GM19043 (cell line): ENCODE measurements around the gene PRTFDC1.
"Not testable (repeated sequence)": the region's sequence is repeated elsewhere in the genome, so short reads cannot be mapped to it uniquely, and the experiment has no call there.

Experiments
- ATAC-seq: cut with Tn5 transposase; IDR thresholded peaks from one replicate; pipeline ENCODE4 v1.9.1; 2021; ENCODE audit warnings: low read depth; ENCODE audit not compliant: unreplicated experiment

PRTFDC1 gene

DNA sequence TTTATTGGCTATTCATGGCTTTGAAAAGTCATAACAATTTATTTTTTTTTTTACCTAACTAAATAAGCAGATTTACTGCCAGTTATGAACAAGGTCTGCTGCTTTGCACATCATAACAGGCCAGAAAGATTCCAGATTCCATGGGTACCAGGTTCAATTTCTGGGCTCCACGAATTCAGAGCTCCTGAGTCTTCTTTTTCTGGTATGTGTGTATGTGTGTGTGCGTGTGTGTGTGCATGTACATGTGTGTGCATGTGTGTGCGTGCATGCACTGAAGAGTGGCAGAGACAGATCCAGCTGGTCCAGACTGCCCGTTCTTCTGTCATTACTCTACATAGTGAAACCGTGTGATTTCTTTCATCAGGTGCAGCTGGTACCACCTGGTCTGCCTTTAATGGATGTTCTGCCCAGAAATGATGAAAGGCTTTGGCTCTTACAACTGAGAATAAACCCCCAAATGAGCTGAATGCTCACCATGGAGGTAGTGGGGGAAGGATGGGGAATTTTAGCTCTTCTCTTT, 14.6 kb upstream of the PRTFDC1 start:
- no peak for ATAC-seq

GRCh38 chr10:24965051-24965450, 12.6 kb upstream of the PRTFDC1 start:
- ATAC-seq, result no peak

DNA sequence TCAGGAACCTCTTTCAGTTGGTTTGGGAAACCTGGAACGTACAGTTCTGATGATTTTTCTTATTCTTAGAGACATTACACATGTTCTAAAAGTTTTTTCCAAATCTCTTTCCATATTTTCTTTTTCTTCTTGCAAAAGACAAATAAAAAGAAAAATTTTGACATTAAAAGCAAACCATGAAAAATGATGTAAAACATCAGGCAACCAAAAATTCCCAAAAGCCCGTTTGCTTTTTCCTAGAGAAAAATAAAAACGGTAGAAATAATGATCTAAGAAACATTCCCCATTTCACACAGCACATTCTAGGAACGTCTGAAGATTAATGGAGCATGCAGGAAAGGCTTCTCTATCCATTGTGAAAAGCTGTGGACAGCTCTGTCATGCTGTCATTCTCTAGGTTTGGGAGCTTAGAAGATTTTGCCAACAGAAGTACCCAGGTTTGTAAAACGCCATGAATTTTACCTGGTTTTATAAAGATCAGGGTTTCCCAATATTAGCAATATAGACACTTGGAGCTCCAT, 11.2 kb upstream of the PRTFDC1 start:
- no peak for ATAC-seq

- ATAC-seq, result no peak
These were observed 10.6 kb upstream of the PRTFDC1 start for GRCh38 chr10:24962995-24963394.

GRCh38 chr10:24961582-24961981, 9.2 kb upstream of the PRTFDC1 start:
- no peak for ATAC-seq

- no peak for ATAC-seq
These were observed 7.0 kb upstream of the PRTFDC1 start for GRCh38 chr10:24959382-24959730.

GRCh38 chr10:24958721-24959381, 6.4 kb upstream of the PRTFDC1 start:
- no peak for ATAC-seq

DNA sequence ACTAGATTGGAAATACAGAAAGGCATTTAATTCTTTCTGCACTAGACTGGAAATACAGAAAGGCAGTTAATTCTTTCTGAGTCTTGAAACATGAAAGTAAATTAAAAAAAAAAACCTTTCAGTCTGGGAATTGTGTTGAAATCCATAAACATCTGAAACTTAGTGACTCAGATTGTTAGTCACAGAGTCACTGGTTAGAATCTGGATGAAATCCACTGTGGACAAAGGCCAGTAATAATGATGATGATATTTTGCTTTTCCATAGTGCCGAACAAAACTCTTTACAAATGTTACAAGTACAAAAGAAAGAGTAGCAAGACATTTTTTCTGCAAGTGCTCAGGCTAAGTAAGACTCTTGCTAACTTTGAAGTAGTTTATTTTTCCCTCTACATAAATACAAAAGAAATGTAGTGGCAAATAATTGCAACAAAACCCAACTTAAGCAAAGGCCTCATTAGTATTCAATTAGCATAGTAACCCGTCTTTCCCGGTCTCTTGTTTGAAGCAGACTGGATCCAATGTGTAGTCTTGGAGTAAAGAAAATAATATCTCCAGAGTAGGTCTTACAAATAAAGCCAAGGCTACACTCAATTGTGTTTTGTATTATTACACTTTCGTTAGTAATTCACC, 5.8 kb upstream of the PRTFDC1 start:
- no peak for ATAC-seq

- not testable (repeated sequence) for ATAC-seq
These were observed 5.2 kb upstream of the PRTFDC1 start for GRCh38 chr10:24957624-24958051.

GRCh38 chr10:24953675-24954074, 1.3 kb upstream of the PRTFDC1 start:
- ATAC-seq, result no peak

GRCh38 chr10:24952707-24953645, 570 bp upstream of the PRTFDC1 start:
- peak; percentile 69 for ATAC-seq

GRCh38 chr10:24951201-24952142, 934 bp downstream of the PRTFDC1 start:
- ATAC-seq, result no peak

- no peak for ATAC-seq
These were observed 2.0 kb downstream of the PRTFDC1 start for GRCh38 chr10:24950439-24950838.

DNA sequence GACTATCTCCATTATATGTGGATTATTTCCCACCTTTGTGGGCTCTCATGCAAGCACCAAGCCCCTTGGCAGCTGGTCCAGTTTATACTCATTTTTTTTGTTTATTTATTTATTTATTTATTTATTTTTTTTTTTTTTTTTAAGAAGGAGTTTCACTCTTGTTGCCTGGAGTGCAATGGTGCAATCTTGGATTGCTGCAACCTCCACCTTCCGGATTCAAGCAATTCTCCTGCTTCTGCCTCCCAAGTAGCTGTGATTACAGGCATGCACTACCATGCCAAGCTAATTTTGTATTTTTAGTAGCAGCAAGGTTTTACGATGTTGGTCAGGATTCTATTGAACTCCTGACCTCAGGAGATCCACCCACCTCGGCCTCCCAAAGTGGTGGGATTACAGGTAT, 2.8 kb downstream of the PRTFDC1 start:
- ATAC-seq, result no peak

DNA sequence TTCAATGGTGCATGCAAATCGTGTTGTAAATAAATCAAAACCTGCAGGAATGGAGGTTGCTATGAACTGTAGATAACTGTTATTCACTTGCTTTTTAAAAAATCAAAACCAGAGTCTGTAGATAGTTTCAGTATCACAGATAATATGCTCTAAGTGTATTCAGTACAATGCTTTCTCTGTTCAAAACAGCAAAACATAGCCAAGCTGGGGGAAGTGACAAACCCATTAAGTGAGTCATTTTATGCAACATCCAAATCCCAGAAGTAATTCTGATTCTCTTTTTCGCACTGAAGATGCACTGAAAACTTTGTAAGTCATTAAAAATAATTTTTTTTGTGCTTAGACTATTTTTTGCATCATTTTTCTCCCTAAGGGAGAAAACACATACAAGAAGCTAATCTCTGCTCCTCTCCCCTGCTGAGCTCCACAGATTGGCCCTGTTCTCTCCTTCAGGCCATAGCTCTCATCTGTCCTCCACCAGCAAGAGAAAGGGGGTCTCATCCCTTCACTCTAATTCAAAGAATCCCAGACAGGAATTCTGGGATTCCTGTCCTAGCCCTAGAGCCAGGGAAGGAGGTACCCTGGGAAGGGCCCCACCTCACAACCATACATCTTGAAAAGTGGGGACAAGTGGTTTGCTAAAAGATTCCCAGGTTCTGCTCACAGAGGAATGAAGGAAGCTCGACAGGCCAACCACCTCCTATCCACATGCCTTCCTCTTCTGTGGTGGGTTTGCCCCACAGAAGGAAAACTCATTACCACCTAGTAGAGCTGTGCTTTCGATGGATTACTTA, 4.9 kb downstream of the PRTFDC1 start:
- ATAC-seq, result peak; percentile 57

- no peak for ATAC-seq
These were observed 7.7 kb downstream of the PRTFDC1 start for GRCh38 chr10:24944512-24945255.

DNA sequence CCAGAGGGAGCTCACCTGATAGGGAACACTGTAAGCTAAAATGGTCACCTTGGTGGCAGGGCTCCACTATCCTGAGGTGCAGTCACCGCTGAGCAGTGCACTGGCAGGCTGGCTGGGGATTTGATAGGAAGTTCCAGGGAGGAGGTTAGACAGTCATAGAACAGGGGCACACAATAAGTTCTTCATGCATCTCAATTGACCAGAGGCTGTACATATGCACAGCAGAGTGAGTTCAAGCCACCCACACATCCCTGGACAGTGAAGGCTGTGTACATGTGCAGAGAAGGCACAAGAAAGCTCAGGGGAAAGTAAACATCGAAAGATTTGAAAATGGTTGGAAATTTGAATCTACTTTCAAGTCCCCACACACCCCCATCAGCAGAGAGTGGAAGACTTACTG, 13.9 kb downstream of the PRTFDC1 start:
- no peak for ATAC-seq

DNA sequence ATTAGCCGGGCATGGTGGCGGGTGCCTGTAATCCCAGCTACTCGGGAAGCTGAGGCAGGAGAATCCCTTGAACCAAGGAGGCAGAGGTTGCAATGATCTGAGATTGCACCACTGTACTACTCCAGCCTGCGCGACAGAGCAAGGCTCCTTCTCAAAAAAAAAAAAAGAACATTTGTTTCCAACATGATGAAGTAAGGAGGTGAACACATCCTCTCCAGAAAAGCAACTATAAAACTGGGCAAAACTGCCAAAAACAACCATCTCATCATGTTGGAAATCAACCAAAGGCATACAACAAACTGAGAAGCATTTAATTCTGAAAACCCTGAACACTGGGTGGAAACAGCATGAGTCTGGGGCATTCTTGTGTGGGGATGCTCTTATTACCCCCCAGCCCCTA, 14.3 kb downstream of the PRTFDC1 start:
- ATAC-seq, result no peak
